C4-2B (cell line): ENCODE results near the gene SH2D7.

Experiments
- ZFX ChIP-seq: fragments of 450-650 bp; IDR thresholded peaks from 2 replicates; pipeline ENCODE4 v1.6.1; 2017
- TF ChIP-seq, protein P1 (sequence below): fragments of 450-650 bp; conservative IDR thresholded peaks from 2 replicates; pipeline ENCODE4 v1.5.1; 2017; ENCODE audit warnings: mild to moderate bottlenecking

DNA sequence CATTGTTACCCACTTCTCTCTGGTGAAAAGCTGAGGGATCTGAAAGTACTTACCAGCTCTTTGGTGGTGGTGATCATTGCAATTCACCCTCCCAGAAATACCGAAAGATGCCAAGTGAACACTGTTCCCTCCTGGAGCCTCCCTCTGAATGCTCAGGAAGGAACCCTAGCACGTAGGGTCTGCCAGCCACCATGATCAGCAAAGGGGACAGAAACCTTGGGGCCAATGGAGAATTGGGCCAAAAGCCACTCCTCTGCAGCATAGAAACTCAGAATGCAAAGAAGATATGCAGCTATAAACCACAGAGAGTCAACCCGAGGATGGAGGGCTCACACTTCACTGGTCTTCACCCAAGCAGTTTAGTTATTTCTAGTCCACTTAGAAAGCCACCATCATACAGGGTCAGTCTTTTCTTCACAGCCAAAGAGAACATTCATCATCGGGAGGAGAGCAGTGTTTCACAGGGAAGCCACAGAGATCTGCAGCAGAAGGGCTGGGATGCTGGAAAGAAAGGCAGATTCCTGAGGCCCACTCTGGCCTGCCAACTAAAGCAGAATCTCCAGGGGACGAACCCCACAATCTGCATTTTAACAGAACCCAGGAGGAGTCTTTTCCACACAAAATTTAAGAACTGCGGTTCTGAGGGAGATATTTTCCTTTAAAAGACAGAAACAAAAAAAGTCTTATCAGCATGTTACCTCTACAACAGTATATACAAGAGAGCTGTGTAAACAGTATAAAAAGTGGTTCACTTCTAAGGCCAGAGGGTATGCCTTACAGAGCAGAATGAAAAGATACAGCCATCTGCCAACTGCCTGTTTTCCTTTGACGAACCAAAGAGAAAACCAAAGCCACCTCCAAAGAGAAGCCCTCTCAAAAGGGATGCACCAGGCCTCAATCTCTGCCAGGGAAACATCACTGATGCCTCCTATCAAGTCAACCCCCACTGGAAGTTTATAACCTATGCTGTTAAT, 26.1 kb upstream of the SH2D7 start:
- TF ChIP-seq, protein P1, sequence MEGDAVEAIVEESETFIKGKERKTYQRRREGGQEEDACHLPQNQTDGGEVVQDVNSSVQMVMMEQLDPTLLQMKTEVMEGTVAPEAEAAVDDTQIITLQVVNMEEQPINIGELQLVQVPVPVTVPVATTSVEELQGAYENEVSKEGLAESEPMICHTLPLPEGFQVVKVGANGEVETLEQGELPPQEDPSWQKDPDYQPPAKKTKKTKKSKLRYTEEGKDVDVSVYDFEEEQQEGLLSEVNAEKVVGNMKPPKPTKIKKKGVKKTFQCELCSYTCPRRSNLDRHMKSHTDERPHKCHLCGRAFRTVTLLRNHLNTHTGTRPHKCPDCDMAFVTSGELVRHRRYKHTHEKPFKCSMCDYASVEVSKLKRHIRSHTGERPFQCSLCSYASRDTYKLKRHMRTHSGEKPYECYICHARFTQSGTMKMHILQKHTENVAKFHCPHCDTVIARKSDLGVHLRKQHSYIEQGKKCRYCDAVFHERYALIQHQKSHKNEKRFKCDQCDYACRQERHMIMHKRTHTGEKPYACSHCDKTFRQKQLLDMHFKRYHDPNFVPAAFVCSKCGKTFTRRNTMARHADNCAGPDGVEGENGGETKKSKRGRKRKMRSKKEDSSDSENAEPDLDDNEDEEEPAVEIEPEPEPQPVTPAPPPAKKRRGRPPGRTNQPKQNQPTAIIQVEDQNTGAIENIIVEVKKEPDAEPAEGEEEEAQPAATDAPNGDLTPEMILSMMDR = no peak
- TF ChIP-seq ZFX = no peak
